Activated CD4-positive, alpha-beta memory T cell treated with anti-CD3 and anti-CD28 coated beads for 36 hours (primary cell): Measurements from ENCODE around the gene ENSA. TPM values are rescaled to one million over a fixed set of nuclear protein-coding genes. Genes with fewer than 3 reads are reported as not detected.
"Not testable (repeated sequence)": the region's sequence is repeated elsewhere in the genome, so short reads cannot be mapped to it uniquely, and the experiment has no call there.

Source experiments
- CTCF ChIA-PET: fragments of 350-600 bp; sonication (Branson Sonifier 250); formaldehyde crosslinking; loops from one replicate; lab custom pipeline; 2021; ENCODE audit warnings: antibody characterized with exemption, inconsistent platforms; lab: Charles Lee
- POLR2A ChIA-PET: fragments of 350-600 bp; sonication (Branson Sonifier 250); formaldehyde crosslinking; loops from one replicate; lab custom pipeline; 2021; ENCODE audit warnings: antibody characterized with exemption; lab: Charles Lee
- DNase-seq: peaks from one replicate; pipeline ENCODE4 v3.0.0-alpha.2; 2020
- H3K27ac Mint-ChIP-seq: one replicate; pipeline ENCODE4 v1.8.0; 2021; ENCODE audit warnings: mixed read lengths
- H3K27me3 Mint-ChIP-seq: one replicate; pipeline ENCODE4 v1.8.0; 2021; ENCODE audit warnings: mixed read lengths
- H3K36me3 Mint-ChIP-seq: one replicate; pipeline ENCODE4 v1.8.0; 2021; ENCODE audit warnings: mixed read lengths
- H3K4me1 Mint-ChIP-seq: one replicate; pipeline ENCODE4 v1.8.0; 2021; ENCODE audit warnings: low read depth, mixed read lengths
- H3K4me3 Mint-ChIP-seq: one replicate; pipeline ENCODE4 v1.8.0; 2021; ENCODE audit warnings: mild to moderate bottlenecking, mixed read lengths
- H3K9me3 Mint-ChIP-seq: one replicate; pipeline ENCODE4 v1.8.0; 2021; ENCODE audit warnings: mixed read lengths
- intact Hi-C: fragments of 100-400 bp; cut with micrococcal nuclease; formaldehyde crosslinking; loops from one replicate; pipeline ENCODE4 v1.15.1; 2023
- total RNA-seq, 2 experiments: library from RNA; stranded (reverse); gene quantifications; one replicate each; pipeline ENCODE4 v1.2.3, GENCODE V29; 2021

The ENSA gene
- total RNA-seq, 2 experiments from 2014 or later: 212 to 219 TPM

DNA sequence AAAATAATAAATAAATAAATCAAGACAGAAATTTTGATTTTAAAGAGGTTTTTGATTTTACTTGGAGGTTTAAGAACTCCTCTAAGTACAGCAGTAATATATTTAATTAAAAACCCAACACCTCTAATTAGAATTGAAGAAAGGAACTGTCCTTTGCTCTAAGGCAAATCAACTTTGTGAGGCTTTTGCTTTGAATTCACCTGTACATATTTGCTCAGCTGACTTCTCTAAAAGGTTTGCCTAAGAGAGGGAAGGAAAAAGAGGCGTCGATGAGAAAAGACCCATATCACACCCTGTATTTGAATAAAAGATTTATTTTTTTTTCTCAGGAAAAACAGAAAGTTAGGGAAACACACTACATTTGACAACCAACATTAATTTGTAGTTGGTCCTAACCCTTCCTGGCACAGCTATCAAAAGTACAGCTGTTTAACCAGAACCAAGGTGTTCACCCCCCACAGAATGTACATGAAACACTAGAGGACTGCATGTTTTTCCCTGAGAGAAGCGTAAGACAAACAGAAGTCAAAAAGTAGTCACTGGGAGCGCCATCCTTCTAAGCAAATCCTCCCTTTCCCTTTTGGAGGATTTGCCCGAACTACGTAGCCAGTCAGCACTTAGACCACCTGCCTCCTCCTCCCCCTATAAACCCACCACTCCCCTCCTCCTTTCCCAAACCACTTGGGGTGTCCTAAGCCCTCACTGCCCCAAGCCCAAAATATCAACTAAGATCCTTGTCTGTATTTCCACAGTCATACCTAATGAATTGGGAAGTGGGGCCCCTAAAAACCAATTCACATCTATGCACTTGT, 54.9 kb downstream of the ENSA start:
- peaks cover 86% of the 10 kb centered on the region for H3K36me3 Mint-ChIP-seq
- POLR2A ChIA-PET: interaction anchor here (0.8 to 12.6 kb wide), 7 partner anchors 10 to 347 kb away, joined by 3 to 527 read pairs (median 4); no protein-coding TSS in a partner anchor
- intact Hi-C loops: no loop called here
- H3K4me1 Mint-ChIP-seq: peaks cover 53% of the 10 kb centered on the region
- peak overlapping the region; percentile 93 for H3K4me3 Mint-ChIP-seq
- H3K27me3 Mint-ChIP-seq: peaks cover 2% of the 10 kb centered on the region
- H3K9me3 Mint-ChIP-seq: no peaks in the 10 kb centered on the region
- peak overlapping the region; percentile 98 for H3K27ac Mint-ChIP-seq
- DNase-seq: no peak
- CTCF ChIA-PET: interaction anchor here (0.8 to 15.1 kb wide), 2 partner anchors 11 to 48 kb away, joined by 3 to 276 read pairs; no protein-coding TSS in a partner anchor

DNA sequence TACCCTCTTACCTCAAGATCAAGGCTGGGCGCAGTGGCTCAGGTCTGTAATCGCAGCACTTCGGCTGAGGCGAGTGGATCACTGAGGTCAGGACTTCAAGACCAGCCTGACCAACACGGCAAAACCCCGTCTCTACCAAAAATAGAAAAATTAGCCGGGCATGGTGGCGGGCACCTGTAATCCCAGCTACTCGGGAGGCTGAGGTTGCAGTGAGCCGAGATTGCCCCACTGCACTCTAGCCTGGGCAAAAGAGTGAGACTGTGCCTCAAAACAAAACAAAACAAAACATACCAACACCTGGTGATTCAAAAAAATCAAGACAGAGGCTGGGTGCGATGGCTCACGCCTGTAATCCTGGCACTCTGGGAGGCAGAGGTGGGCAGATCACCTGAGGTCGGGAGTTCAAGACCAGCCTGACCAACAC, 55.8 kb downstream of the ENSA start:
- peak overlapping the region; percentile 98 for H3K27ac Mint-ChIP-seq
- peaks cover 81% of the 10 kb centered on the region for H3K36me3 Mint-ChIP-seq
- intact Hi-C loops: loop anchor here (1.0 kb wide), 1 partner anchor 10 kb away; no protein-coding TSS in a partner anchor
- POLR2A ChIA-PET: interaction anchor here (0.8 to 13.7 kb wide), 5 partner anchors 9 to 54 kb away, joined by 3 to 527 read pairs (median 8); no protein-coding TSS in a partner anchor
- not testable (repeated sequence) for H3K27me3 Mint-ChIP-seq, H3K9me3 Mint-ChIP-seq
- peak; percentile 67 for DNase-seq
- H3K4me1 Mint-ChIP-seq: peaks cover 61% of the 10 kb centered on the region
- peak overlapping the region; percentile 93 for H3K4me3 Mint-ChIP-seq
- CTCF ChIA-PET: interaction anchor here (1.4 to 15.1 kb wide), 2 partner anchors 11 to 33 kb away, joined by 3 to 276 read pairs; no protein-coding TSS in a partner anchor

DNA sequence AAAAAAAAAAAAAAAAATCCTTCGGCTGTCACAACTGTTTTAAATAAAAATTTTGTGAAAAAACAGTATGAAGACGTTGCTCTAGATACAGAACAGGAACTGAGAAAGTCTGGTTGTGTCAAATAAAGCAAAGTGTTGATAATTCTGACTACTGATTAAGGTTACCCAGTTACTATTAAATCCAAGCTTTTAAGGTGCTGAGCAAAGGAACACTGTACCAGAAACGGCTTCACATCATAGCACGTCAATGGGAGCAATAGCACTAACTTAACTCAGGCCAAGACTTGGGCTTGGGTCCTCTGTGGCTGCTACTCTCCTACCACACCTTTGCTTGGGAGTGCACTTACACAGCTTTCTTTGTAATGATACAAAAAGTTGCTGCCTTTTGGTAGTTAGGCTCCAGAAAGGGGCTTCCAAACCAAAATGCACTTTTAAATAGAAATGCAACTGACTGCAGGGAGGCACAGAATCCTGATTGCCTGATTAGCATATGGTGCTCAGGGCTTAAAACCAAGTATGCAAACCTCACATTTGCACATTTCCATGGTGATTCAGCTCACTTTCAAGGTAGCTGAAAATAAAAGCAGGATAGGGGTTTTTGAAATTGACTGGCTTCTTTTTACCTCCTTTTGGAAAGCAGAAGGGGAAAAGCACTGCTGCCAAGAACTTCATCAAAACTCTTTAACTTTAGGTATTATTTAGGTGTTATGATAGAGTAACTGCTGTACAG, 56.3 kb downstream of the ENSA start:
- H3K4me1 Mint-ChIP-seq: peaks cover 65% of the 10 kb centered on the region
- no peaks in the 10 kb centered on the region for H3K9me3 Mint-ChIP-seq
- no peak for DNase-seq
- peak overlapping the region; percentile 98 for H3K27ac Mint-ChIP-seq
- H3K4me3 Mint-ChIP-seq: peak overlapping the region; percentile 93
- intact Hi-C loops: loop anchor here (1.0 kb wide), 1 partner anchor 10 kb away; no protein-coding TSS in a partner anchor
- ChIA-PET POLR2A (interaction anchor here (0.9 to 13.7 kb wide), 5 partner anchors 8 to 55 kb away, joined by 3 to 527 read pairs (median 8); no protein-coding TSS in a partner anchor), CTCF (interaction anchor here (0.6 to 15.1 kb wide), 5 partner anchors 10 to 319 kb away, joined by 3 to 276 read pairs (median 3); no protein-coding TSS in a partner anchor)
- peaks cover 76% of the 10 kb centered on the region for H3K36me3 Mint-ChIP-seq
- no peaks in the 10 kb centered on the region for H3K27me3 Mint-ChIP-seq

Other genes starting within 250 kb of the ENSA start
- 10 to 100 TPM; 46.3 to 51.7 TPM for gene TARS2, start 142.2 kb downstream of the ENSA start, total RNA-seq
- 1 to 10 TPM; 1.1 to 1.5 TPM for gene ECM1, start 121.5 kb downstream of the ENSA start, total RNA-seq
- not detected for gene FALEC, start 113.9 kb downstream of the ENSA start, total RNA-seq
- 1 to 10 TPM; 1.1 TPM for gene ADAMTSL4, start 80.2 kb downstream of the ENSA start, total RNA-seq
- 100 to 1,000 TPM; 280 to 288 TPM for gene MCL1, start 50.0 kb downstream of the ENSA start, total RNA-seq
- 10 to 100 TPM; 26.1 to 29.1 TPM for gene GOLPH3L, start 67.5 kb upstream of the ENSA start, total RNA-seq
- not detected for gene HORMAD1, start 91.3 kb upstream of the ENSA start, total RNA-seq
- 10 to 100 TPM; 39.4 to 45.5 TPM for gene CTSS, start 136.2 kb upstream of the ENSA start, total RNA-seq
- gene CTSK, start 178.6 kb upstream of the ENSA start, total RNA-seq: 1 to 10 TPM; 1.4 to 1.7 TPM
- 10 to 100 TPM; 31.1 to 32.3 TPM for gene ARNT, start 247.0 kb upstream of the ENSA start, total RNA-seq